Endothelial cell (in vitro differentiated cells): ENCODE data around the gene PVALEF. TPM values are rescaled to one million over a fixed set of nuclear protein-coding genes. Genes with fewer than 3 reads are reported as not detected.

Experiments
- DNase-seq: peaks from one replicate; pipeline ENCODE4 v3.0.0; 2021; ENCODE audit warnings: low spot score
- H3K27ac Mint-ChIP-seq: one replicate; pipeline ENCODE4 v1.8.0; 2021; ENCODE audit warnings: mixed read lengths, inconsistent platforms; ENCODE audit not compliant: unreplicated experiment
- H3K27me3 Mint-ChIP-seq: one replicate; pipeline ENCODE4 v1.8.0; 2021; ENCODE audit warnings: mild to moderate bottlenecking, moderate library complexity, mixed read lengths, inconsistent platforms; ENCODE audit not compliant: unreplicated experiment
- H3K36me3 Mint-ChIP-seq: one replicate; pipeline ENCODE4 v1.8.0; 2021; ENCODE audit warnings: mild to moderate bottlenecking, low read depth, mixed read lengths, inconsistent platforms; ENCODE audit not compliant: unreplicated experiment
- H3K4me1 Mint-ChIP-seq: one replicate; pipeline ENCODE4 v1.8.0; 2021; ENCODE audit warnings: mild to moderate bottlenecking, mixed read lengths, inconsistent platforms; ENCODE audit not compliant: unreplicated experiment
- H3K4me3 Mint-ChIP-seq: one replicate; pipeline ENCODE4 v1.8.0; 2021; ENCODE audit warnings: mild to moderate bottlenecking, mixed read lengths, inconsistent platforms; ENCODE audit not compliant: unreplicated experiment
- H3K9me3 Mint-ChIP-seq: one replicate; pipeline ENCODE4 v1.8.0; 2021; ENCODE audit warnings: mixed read lengths, inconsistent platforms; ENCODE audit not compliant: unreplicated experiment
- total RNA-seq: library from RNA; stranded (reverse); fragmentation: NEBNext Ultra II Directional; extraction: Animal tissue kit (Norgen Biotek cat#: 25700); gene quantifications from one replicate; pipeline ENCODE4 v1.2.1, GENCODE V29; 2021; ENCODE audit not compliant: unreplicated experiment
- TF ChIP-seq, protein P1 (sequence below): fragments of 200-600 bp; sonication (generic); IDR thresholded peaks from one replicate; pipeline ENCODE4 v1.5.0; 2021; ENCODE audit warnings: antibody characterized with exemption; ENCODE audit not compliant: unreplicated experiment

Gene PVALEF
- total RNA-seq, 1 donor from 2014 or later: not detected

DNA sequence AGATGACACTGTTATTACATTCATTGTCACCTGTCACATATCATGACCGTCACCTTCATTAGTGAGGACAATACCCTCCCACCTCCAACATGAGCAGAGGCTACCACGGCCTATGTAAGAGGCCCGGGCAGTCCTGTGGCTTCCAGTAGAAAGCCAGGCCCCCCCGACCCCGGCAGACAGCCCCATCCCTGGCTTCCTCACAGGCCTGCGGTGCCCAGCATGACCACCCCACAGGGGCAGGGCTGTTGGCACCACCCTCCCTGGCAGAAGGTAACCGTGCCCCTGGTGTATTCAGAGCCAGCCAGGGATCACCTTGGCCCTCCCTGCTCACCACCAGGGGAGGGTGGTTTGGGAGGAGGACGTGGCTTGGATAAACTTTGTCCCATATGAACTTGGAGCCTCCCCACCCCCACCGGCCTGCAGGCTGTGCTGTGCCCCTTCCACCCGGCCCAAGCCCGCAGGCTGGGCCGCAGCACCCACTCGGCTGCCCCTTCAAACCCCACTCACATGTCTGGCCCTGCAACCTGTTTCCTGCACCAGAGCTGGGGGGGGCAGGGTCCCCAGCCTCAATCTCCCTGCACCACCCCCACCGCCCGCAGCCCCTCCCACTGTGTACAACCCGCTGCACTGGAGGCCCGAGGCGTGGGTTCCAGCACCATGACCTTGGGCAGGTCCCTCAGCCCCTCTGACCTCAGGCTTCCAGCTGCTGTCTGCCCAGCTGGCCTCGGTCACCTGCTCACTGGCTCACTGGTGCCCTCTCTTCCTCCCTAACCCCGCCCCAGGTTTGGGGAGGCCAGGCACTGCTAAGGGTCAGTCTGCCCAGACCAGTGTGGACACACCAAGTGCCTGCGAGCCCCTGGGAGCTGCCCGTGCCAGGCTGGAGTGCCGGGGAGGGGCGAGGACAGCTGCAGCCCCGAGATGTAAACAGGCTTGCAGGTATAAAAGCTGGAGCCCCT lies 13.1 kb downstream of the PVALEF start:
- no peaks in the 10 kb centered on the region for H3K4me1 Mint-ChIP-seq

DNA sequence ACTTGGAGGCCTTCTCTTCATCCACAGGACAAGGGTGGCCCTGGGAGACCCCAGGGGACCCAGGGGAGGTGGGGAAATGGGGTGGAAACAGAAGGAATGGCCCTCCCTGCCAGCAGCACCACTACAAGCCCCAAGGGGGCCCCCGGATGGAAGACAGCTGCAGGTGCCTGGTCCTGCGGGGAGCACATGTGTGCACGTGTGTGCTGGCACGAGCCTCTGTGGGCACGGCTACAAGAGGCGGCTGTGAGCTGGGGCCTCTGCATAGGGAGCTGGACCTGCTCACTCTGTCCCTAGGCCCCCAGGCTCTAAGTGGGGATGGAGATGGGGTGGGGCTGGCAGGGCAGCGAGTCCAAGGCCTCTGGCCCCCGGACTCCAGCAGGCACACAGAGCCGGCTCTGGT lies 13.9 kb downstream of the PVALEF start:
- Mint-ChIP-seq H3K27me3 (no peaks in the 10 kb centered on the region), H3K36me3 (no peaks in the 10 kb centered on the region), H3K27ac (no peak overlapping the region), H3K9me3 (no peaks in the 10 kb centered on the region), H3K4me1 (no peaks in the 10 kb centered on the region), H3K4me3 (no peak overlapping the region)
- TF ChIP-seq, protein P1, sequence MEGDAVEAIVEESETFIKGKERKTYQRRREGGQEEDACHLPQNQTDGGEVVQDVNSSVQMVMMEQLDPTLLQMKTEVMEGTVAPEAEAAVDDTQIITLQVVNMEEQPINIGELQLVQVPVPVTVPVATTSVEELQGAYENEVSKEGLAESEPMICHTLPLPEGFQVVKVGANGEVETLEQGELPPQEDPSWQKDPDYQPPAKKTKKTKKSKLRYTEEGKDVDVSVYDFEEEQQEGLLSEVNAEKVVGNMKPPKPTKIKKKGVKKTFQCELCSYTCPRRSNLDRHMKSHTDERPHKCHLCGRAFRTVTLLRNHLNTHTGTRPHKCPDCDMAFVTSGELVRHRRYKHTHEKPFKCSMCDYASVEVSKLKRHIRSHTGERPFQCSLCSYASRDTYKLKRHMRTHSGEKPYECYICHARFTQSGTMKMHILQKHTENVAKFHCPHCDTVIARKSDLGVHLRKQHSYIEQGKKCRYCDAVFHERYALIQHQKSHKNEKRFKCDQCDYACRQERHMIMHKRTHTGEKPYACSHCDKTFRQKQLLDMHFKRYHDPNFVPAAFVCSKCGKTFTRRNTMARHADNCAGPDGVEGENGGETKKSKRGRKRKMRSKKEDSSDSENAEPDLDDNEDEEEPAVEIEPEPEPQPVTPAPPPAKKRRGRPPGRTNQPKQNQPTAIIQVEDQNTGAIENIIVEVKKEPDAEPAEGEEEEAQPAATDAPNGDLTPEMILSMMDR: no peak
- no peak for DNase-seq

More for the DNA sequence above, 13.1 kb downstream of the PVALEF start:
- Mint-ChIP-seq H3K4me3 (no peak overlapping the region), H3K27me3 (peaks cover 3% of the 10 kb centered on the region), H3K27ac (no peak overlapping the region), H3K36me3 (no peaks in the 10 kb centered on the region), H3K9me3 (no peaks in the 10 kb centered on the region)
- TF ChIP-seq, protein P1: no peak
- no peak for DNase-seq

DNA sequence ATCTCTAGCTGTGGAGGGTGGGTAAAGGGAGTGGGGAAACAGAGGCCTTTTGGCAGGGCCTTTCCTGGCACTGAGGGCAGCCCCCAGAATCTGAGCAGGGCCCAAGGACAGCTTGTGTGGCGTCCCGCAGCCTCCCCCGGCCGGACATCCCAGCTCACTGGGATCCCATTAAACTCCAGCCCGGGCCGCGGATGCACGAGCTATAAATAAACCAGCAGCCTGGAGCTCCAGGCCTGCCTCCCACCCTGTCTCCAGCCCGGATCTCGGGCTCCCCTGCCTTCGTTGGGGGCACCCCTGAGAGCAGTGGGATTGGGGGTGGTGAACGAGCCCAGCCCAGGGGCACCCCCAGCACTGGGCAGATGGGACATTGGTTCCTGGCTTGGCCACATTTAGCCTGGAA lies 14.6 kb downstream of the PVALEF start:
- no peaks in the 10 kb centered on the region for H3K36me3 Mint-ChIP-seq
- no peak for DNase-seq
- H3K27ac Mint-ChIP-seq: no peak overlapping the region
- H3K4me1 Mint-ChIP-seq: no peaks in the 10 kb centered on the region
- no peaks in the 10 kb centered on the region for H3K9me3 Mint-ChIP-seq
- TF ChIP-seq, protein P1: no peak
- H3K27me3 Mint-ChIP-seq: no peaks in the 10 kb centered on the region
- no peak overlapping the region for H3K4me3 Mint-ChIP-seq

DNA sequence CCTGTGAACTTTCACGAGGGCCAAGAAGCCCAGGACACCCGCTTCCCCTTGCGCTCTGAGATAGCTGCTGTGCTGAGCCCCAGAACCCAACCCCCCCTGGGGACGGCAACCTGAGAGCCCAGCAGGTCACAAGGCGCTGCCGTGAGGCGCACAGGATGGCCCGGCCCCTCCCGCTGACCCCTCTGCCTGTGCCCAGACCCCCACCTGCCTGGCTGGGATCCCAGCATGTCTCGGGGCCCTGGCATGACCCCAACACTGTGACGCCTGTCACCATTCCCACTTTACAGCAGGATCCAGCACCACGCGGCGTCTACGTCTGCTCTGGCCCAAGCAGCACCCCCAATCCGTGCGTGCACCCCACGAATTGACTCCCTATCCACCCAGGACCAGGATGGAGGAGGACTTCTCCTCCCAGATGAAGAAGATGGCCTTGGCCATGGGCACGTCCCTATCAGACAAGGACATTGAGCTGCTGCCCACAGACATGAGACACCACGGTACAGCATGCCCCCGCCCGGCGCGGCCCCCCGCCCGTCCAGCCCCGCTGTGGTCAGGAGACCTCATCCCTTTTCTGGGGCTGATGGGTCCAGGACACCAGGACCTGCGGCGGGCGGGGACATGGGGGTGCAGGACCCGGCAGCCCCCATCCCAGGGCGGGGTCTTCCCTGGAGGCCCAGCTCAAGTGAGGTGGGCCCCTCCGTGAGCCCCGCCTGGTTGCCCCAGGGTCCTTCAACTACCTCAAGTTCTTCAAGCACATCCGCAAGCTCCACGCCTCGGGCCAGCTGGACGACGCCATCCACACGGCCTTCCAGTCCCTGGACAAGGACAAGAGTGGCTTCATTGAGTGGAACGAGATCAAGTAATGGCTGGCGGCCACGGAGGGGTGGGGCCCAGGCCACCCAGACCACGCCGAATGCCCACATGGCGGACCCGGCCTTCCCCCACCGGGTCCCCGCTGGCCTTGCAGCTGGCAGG lies 15.8 kb downstream of the PVALEF start:
- peaks cover 3% of the 10 kb centered on the region for H3K36me3 Mint-ChIP-seq
- peaks cover 2% of the 10 kb centered on the region for H3K4me1 Mint-ChIP-seq
- TF ChIP-seq, protein P1: no peak
- DNase-seq: no peak
- H3K27me3 Mint-ChIP-seq: no peaks in the 10 kb centered on the region
- no peak overlapping the region for H3K27ac Mint-ChIP-seq
- H3K9me3 Mint-ChIP-seq: no peaks in the 10 kb centered on the region
- H3K4me3 Mint-ChIP-seq: no peak overlapping the region
